Left ventricle myocardium superior (tissue), 1 donor: ENCODE results near the gene WSB1. TPM values are rescaled to one million over a fixed set of nuclear protein-coding genes. Genes with fewer than 3 reads are reported as not detected.

Experiments
- ATAC-seq: fragments of 200-7000 bp; cut with Tn5 transposase; one replicate; pipeline ENCODE4 v1.9.1; 2020; ENCODE audit warnings: mild to moderate bottlenecking, moderate library complexity
- DNase-seq: peaks from one replicate; pipeline ENCODE4 v3.0.0-alpha.2; 2020
- intact Hi-C: fragments of 100-400 bp; cut with micrococcal nuclease; formaldehyde crosslinking; loops from one replicate; pipeline ENCODE4 v1.11.0; 2022
- total RNA-seq: library from RNA; stranded (reverse); fragmentation: NEBNext Ultra II Directional; extraction: Animal tissue kit (Norgen Biotek cat#: 25700); gene quantifications from one replicate; pipeline ENCODE4 v1.2.1, GENCODE V29; 2021
- donor health status: DM: no; HTN: yes; CAD: no; lungs with severe emphysema.

Gene WSB1
- total RNA-seq, 1 donor from 2014 or later, result 47.9 TPM

DNA sequence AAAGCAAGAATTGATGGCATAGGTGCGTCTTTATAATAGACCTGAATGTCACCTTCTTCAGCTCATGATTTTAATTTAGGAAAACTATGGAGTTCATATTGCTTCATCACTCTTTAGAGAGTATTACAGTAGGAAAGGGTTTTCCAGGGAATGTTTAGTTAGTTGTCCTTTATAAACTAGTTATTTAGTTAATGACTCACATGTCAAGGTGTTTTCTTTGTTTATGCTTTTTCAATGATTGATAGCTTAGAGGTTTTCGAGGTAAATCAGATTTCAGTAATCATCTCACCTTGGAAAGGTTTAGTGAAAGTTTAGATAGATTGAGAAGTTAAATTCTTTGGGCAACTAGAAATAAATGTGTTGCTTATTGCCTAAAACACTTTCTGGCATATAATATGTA, 9.8 kb downstream of the WSB1 start:
- no peak for DNase-seq
- ATAC-seq, result no peak
- intact Hi-C loops, result no loop called here

- intact Hi-C loops, result no loop called here
- no peak for ATAC-seq
- no peak for DNase-seq
Measured at GRCh38 chr17:27306276-27306835, 12.4 kb downstream of the WSB1 start.

GRCh38 chr17:27310565-27311110, 16.7 kb downstream of the WSB1 start:
- intact Hi-C loops, result no loop called here

DNA sequence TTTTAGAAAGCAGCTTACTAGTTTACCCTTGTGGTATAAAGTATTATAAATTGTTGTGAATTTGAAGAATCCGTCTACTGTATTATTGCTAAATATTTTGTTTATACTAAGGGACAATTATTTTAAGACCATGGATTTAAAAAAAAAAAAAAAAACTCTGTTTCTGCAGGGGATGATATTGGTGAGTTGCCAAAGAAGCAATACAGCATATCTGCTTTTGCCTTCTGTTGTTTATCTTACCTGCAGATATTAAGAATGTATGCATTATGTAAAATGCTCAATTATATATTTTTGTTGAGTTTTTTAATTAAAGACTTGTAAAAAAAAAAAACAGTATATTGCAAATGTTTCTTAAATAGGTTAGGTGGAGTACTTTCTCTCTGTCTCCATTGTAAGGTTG, 19.4 kb downstream of the WSB1 start:
- no peak for DNase-seq
- intact Hi-C loops, result no loop called here
- ATAC-seq, result no peak

More at GRCh38 chr17:27310565-27311110, 16.7 kb downstream of the WSB1 start:
- ATAC-seq (no peak), DNase-seq (no peak)

DNA sequence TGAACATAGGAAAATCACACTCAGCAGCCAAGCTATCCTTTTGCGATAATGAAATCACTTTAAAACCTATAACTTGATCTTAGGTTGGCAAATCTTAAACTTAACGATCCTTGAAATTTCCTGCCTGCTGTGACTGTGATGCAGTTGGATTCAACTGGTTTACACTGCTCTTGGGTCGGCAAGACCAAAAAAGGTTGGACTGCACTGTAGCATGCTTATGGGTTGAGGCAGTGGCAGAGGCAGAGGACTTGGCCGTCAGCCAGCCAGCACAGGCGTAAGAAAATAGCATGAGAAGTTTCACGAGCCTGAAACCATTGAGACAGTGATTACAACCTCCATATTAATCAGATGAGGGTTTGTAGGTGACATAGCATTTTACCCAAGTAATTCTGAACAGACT, 21.4 kb downstream of the WSB1 start:
- ATAC-seq (peak; percentile 54), DNase-seq (peak; percentile 92)

DNA sequence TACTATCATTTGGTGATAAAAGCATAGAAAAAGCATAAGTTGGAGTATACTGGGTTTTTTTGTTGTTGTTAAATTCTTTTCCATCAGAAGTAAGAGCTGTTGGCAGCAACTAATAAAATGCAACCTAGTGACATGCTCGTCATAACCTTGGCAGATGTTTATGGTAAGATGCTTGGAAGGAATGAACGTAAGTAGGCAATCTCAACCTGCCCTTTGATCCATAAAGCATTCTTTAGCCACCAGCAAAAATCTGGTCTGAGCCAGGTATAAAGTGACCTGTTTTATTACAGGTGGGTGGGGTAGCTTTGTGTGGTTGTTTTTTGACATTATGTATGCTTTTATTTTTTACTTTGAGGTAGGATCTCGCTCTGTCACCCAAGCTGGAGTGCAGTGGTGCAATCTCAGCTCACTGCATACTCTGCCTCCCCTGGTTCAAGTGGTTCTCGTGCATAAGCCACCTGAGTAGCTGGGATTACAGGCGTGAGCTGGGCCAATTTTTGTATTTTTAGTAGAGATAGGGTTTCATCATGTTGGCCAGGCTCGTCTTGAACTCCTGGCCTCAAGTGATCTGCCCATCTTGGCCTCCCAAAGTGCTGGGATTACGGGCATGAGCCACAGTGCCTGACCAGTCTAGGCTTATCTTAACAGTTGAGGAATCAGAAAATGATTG, 22.0 kb downstream of the WSB1 start:
- intact Hi-C loops, result no loop called here
- DNase-seq, result no peak
- ATAC-seq, result no peak

More for the DNA sequence above, 21.4 kb downstream of the WSB1 start:
- intact Hi-C loops, result no loop called here

GRCh38 chr17:27318228-27318627, 24.3 kb downstream of the WSB1 start:
- no peak for DNase-seq
- intact Hi-C loops, result no loop called here
- no peak for ATAC-seq

GRCh38 chr17:27318633-27319032, 24.7 kb downstream of the WSB1 start:
- ATAC-seq (no peak), DNase-seq (no peak)
- intact Hi-C loops, result no loop called here

DNA sequence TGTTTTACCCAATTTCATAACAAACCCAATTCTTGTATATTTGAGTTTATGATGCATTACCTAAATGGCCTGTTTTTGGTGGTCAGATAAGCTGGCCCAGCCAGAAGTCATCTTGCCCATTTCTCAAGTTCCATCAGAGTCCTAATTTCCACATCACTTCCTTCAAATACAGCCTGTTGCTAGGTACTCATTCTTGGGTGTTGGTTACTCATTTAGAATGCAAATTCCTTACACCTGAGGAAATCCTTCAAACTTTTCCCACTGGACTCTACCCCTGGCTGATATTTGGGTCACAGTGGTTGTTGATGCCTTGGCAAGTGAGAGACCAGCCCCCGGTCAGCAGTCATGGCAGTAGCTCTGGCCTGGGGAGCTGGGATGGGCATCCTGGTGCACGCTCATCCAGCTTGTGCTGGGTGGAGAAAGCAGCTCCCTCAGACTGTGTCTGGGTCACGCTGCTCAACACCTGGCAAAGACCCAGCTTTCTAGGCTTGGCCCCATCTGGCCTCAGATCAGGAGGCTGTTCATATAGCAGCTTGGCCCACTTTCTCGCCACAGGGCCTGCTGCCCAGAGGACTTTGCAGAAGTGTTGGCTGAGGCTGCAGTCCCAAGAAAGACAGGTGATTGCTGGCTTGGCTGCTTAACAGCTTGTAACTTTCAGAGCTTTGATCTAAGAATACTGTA, 25.8 kb downstream of the WSB1 start:
- DNase-seq, result peak; percentile 87
- intact Hi-C loops, result no loop called here
- ATAC-seq, result peak; percentile 88

DNA sequence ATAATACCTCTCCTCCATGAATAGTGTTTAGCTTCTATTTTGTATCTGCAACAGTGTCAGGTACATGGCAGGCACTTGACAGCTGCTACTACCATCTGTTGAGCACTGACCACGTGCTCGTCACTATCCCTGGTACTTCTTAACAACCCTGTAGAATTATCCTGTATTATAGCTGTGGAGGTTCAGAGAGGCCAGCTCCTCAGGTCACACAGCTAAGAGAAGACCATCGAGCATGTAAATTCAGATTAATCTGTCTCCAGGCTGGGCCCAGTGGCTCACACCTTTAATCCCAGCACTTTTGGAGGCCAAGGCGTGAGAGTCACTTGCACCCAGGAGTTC, 26.3 kb downstream of the WSB1 start:
- intact Hi-C loops, result no loop called here
- no peak for ATAC-seq
- no peak for DNase-seq

DNA sequence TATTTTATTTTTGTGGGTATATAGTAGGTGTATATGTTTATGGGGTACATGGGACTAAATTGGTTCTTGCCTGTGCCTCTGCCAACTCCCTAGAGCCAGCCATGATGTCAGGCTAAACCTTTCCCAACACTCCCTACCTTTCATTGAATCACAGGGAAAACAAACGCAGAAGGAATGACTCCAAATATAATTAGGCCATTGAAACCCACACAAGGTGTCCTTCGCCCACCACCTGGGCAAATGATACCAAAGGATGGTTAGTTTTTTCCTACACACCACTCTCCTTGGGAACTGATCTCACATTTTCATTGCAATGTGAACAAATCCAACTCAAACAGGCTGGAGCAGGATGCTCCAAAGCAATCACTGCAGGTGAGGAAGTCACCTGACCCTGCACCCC, 27.5 kb downstream of the WSB1 start:
- no peak for ATAC-seq
- intact Hi-C loops, result no loop called here
- no peak for DNase-seq

- intact Hi-C loops, result no loop called here
- ATAC-seq, result no peak
- DNase-seq, result no peak
Measured at GRCh38 chr17:27322026-27322425, 28.1 kb downstream of the WSB1 start.

DNA sequence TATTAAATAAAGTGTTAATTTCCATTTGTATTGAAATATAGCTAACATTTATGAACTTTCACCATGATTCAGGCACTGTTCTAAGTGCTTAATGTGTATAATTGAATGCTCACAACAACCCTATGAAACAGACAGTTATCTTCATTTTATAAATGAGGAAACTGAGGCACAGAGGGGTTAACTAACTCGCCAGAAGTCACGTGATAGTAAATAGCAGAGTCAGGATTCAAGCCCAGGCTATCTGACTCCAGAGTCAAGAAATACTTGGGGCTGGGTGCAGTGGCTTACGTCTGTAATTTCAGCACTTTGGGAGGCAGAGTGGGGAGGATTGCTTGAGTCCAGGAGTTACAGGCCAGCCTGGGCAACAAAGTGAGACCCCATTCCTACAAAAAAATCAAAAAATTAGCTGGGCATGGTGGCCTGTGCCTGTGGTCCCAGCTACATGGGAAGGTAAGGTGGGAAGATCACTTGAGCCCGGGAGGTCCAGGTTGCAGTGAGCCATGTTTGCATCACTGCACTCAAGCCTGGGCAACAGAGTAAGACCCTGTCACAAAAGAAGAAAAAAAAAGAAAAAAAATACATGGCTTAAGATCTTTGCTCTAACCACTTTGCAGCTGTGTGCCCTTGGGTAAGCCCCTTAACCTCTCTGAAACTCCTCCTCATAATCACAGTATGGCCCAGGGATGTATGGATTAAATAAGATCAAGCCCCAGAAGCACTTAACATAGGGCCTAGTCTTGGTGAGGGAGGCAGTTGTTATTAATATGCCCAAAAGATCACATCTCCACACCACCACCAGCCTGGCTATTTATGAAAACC, 29.0 kb downstream of the WSB1 start:
- no peak for DNase-seq
- intact Hi-C loops, result no loop called here
- no peak for ATAC-seq

DNA sequence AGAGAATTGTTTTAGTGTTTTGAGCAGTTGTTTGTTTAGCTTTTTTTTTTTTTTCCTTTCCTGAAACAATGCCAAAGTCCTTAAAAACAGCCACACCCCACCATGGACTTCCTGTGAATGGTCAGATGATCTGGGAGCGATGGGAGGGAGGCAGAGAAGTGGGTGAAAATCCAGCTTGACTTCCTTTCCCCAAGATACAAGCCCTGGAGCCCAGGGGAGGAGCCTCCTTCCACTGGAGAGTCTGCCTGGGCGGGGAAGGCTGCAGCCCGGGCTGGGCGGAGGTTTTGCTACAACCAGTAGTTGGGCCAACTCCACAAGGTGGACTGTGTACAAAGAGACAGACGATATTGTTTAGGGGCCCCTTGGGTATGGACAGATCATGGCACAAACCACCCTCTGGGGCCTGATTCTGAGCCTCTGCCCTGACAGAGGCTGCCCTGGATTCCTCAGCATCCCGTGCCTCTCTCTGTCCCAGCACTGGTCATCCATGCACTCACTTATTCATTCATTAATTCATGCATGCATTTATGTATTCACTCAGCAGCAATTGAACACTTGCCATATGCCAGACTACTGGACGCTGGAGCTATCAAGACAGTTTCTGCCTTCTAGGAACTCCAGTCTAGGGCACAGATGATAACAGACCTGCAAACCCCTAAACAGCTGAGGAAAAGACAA, 29.8 kb downstream of the WSB1 start:
- DNase-seq (peak; percentile 83), ATAC-seq (peak; percentile 73)
- intact Hi-C loops, result no loop called here

GRCh38 chr17:27324771-27325339, 30.9 kb downstream of the WSB1 start:
- no peak for DNase-seq
- intact Hi-C loops, result no loop called here
- no peak for ATAC-seq

GRCh38 chr17:27326051-27326450, 32.1 kb downstream of the WSB1 start:
- intact Hi-C loops, result no loop called here
- DNase-seq (no peak), ATAC-seq (no peak)

GRCh38 chr17:27326585-27326984, 32.7 kb downstream of the WSB1 start:
- DNase-seq (no peak), ATAC-seq (no peak)
- intact Hi-C loops, result no loop called here

DNA sequence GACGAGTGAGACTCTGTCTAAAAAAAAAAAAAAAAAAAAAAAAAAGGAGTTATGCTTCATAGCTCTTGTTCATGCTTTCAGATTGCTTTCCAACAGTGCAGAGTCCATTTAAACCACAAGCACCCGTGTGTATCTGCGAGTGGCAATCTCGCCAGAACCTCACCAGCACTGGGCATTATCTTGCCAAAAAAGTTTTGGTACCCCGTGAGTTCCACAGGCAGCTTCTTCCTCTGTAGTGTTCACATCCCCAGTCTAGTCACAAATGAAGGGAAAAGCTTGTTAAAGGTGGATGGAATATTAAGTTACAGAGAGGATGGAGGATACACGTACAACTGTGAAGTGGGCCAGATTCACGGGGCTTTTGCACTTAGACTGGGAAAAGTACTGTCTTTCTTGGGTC, 33.5 kb downstream of the WSB1 start:
- intact Hi-C loops, result no loop called here
- DNase-seq, result no peak
- no peak for ATAC-seq

DNA sequence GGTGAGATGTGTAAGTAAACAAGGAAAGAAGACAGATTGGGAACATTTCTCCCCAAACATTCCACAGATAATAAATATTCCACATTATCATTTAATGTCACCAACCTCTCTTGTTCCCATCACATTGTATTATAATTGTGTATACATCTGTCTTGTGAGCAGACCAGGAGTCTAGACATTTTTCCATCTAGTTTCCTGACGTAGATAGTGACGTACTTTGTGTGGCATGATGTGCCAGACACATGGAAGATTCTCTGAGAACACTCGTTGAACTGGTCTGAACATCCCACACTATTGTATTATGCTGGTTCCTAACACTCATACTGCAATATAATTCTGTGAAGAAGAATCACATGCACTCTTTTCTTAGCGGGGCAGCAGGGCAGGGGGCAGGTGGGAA, 34.0 kb downstream of the WSB1 start:
- ATAC-seq (no peak), DNase-seq (no peak)
- intact Hi-C loops, result no loop called here
